Stimulated activated memory B cell treated with anti-CD40 and anti-IgM and Interleukin-4, amounts not matched to agents 10 μg/mL and 1 μg/mL and 100 μg/mL, for 72 hours (primary cell): Measurements from ENCODE around the gene FNTB.

Source experiments
- ATAC-seq: fragments of 150-1000 bp; cut with Tn5 transposase; 2 replicates; pipeline ENCODE4 v1.10.0; 2021
- H3K27ac Mint-ChIP-seq: one replicate; pipeline ENCODE4 v1.8.0; 2022; ENCODE audit warnings: mild to moderate bottlenecking, mixed read lengths
- H3K27me3 Mint-ChIP-seq: one replicate; pipeline ENCODE4 v1.8.0; 2022; ENCODE audit warnings: mixed read lengths
- H3K36me3 Mint-ChIP-seq: one replicate; pipeline ENCODE4 v1.8.0; 2022; ENCODE audit warnings: mixed read lengths
- H3K4me1 Mint-ChIP-seq: one replicate; pipeline ENCODE4 v1.8.0; 2022; ENCODE audit warnings: mixed read lengths
- H3K4me3 Mint-ChIP-seq: one replicate; pipeline ENCODE4 v1.8.0; 2022; ENCODE audit warnings: mild to moderate bottlenecking, moderate library complexity, mixed read lengths
- H3K9me3 Mint-ChIP-seq: one replicate; pipeline ENCODE4 v1.8.0; 2022; ENCODE audit warnings: mixed read lengths

FNTB gene

GRCh38 chr14:64986648-64987437 lies at the start of gene FNTB:
TSS of gene FNTB (plus strand) at chr14:64986895. CDS start at chr14:64986954, 59 bp downstream.
- H3K4me1 Mint-ChIP-seq, result peaks cover 39% of the 10 kb centered on the region

GRCh38 chr14:64937171-64937820 lies 49.4 kb upstream of the FNTB start:
- no peaks in the 10 kb centered on the region for H3K27me3 Mint-ChIP-seq
- ATAC-seq, result peak; percentile 56
- H3K27ac Mint-ChIP-seq, result no peak overlapping the region
- H3K4me1 Mint-ChIP-seq, result peaks cover 31% of the 10 kb centered on the region
- peaks cover 52% of the 10 kb centered on the region for H3K36me3 Mint-ChIP-seq
- no peaks in the 10 kb centered on the region for H3K9me3 Mint-ChIP-seq
- no peak overlapping the region for H3K4me3 Mint-ChIP-seq

More at GRCh38 chr14:64986648-64987437, at the start of gene FNTB:
- Mint-ChIP-seq H3K27ac (peak within 1 kb of the TSS; percentile 84), H3K27me3 (peaks cover 14% of the 10 kb centered on the region), H3K9me3 (no peaks in the 10 kb centered on the region), H3K4me3 (peak within 1 kb of the TSS; percentile 88), H3K36me3 (peaks cover 4% of the 10 kb centered on the region)
- peak; percentile 99 for ATAC-seq

- no peak overlapping the region for H3K27ac Mint-ChIP-seq
- no peak for ATAC-seq
Measured at GRCh38 chr14:64937821-64938193, 48.9 kb upstream of the FNTB start.

GRCh38 chr14:64938972-64939816 lies 47.5 kb upstream of the FNTB start:
- Mint-ChIP-seq H3K36me3 (peaks cover 49% of the 10 kb centered on the region), H3K27me3 (no peaks in the 10 kb centered on the region), H3K4me1 (peaks cover 49% of the 10 kb centered on the region), H3K9me3 (no peaks in the 10 kb centered on the region), H3K4me3 (no peak overlapping the region), H3K27ac (no peak overlapping the region)
- no peak for ATAC-seq

More at GRCh38 chr14:64937821-64938193, 48.9 kb upstream of the FNTB start:
- H3K36me3 Mint-ChIP-seq, result peaks cover 52% of the 10 kb centered on the region
- H3K9me3 Mint-ChIP-seq, result no peaks in the 10 kb centered on the region
- H3K4me3 Mint-ChIP-seq, result no peak overlapping the region
- H3K27me3 Mint-ChIP-seq, result no peaks in the 10 kb centered on the region
- H3K4me1 Mint-ChIP-seq, result peaks cover 35% of the 10 kb centered on the region

- Mint-ChIP-seq H3K27me3 (no peaks in the 10 kb centered on the region), H3K4me1 (peaks cover 52% of the 10 kb centered on the region), H3K4me3 (no peak overlapping the region), H3K9me3 (no peaks in the 10 kb centered on the region), H3K27ac (no peak overlapping the region), H3K36me3 (peaks cover 48% of the 10 kb centered on the region)
- peak; percentile 24 for ATAC-seq
Measured at GRCh38 chr14:64939817-64940190, 46.9 kb upstream of the FNTB start.

- H3K27me3 Mint-ChIP-seq, result no peaks in the 10 kb centered on the region
- no peak overlapping the region for H3K4me3 Mint-ChIP-seq
- ATAC-seq, result no peak
- H3K36me3 Mint-ChIP-seq, result peaks cover 52% of the 10 kb centered on the region
- H3K27ac Mint-ChIP-seq, result no peak overlapping the region
- peaks cover 50% of the 10 kb centered on the region for H3K4me1 Mint-ChIP-seq
- H3K9me3 Mint-ChIP-seq, result no peaks in the 10 kb centered on the region
Measured at GRCh38 chr14:64940336-64940910, 46.3 kb upstream of the FNTB start.

- Mint-ChIP-seq H3K4me3 (no peak within 1 kb of the TSS), H3K9me3 (no peaks in the 10 kb centered on the region), H3K27me3 (no peaks in the 10 kb centered on the region), H3K36me3 (peaks cover 64% of the 10 kb centered on the region), H3K27ac (no peak within 1 kb of the TSS), H3K4me1 (peaks cover 33% of the 10 kb centered on the region)
- no peak for ATAC-seq
Measured at GRCh38 chr14:64942531-64943111, 44.1 kb upstream of the FNTB start, which contains the start of gene GPX2. TSS of gene GPX2 (minus strand) at chr14:64942745. CDS start at chr14:64942726, 19 bp downstream.

- ATAC-seq, result no peak
- Mint-ChIP-seq H3K4me3 (no peak overlapping the region), H3K9me3 (no peaks in the 10 kb centered on the region), H3K36me3 (peaks cover 68% of the 10 kb centered on the region), H3K27me3 (no peaks in the 10 kb centered on the region), H3K4me1 (peaks cover 29% of the 10 kb centered on the region), H3K27ac (no peak overlapping the region)
Measured at GRCh38 chr14:64943556-64943955, 43.1 kb upstream of the FNTB start.

- H3K9me3 Mint-ChIP-seq, result no peaks in the 10 kb centered on the region
- H3K27ac Mint-ChIP-seq, result no peak overlapping the region
- peaks cover 27% of the 10 kb centered on the region for H3K4me1 Mint-ChIP-seq
- ATAC-seq, result no peak
- peaks cover 68% of the 10 kb centered on the region for H3K36me3 Mint-ChIP-seq
- no peak overlapping the region for H3K4me3 Mint-ChIP-seq
- H3K27me3 Mint-ChIP-seq, result no peaks in the 10 kb centered on the region
Measured at GRCh38 chr14:64944041-64944440, 42.7 kb upstream of the FNTB start.

GRCh38 chr14:64944861-64945260 lies 41.8 kb upstream of the FNTB start:
- ATAC-seq, result no peak
- Mint-ChIP-seq H3K27me3 (no peaks in the 10 kb centered on the region), H3K4me3 (no peak overlapping the region), H3K4me1 (peaks cover 21% of the 10 kb centered on the region), H3K27ac (no peak overlapping the region), H3K36me3 (peaks cover 66% of the 10 kb centered on the region), H3K9me3 (no peaks in the 10 kb centered on the region)

GRCh38 chr14:64945431-64946178 lies 41.1 kb upstream of the FNTB start:
- no peak for ATAC-seq
- no peaks in the 10 kb centered on the region for H3K27me3 Mint-ChIP-seq
- no peak overlapping the region for H3K27ac Mint-ChIP-seq
- H3K9me3 Mint-ChIP-seq, result no peaks in the 10 kb centered on the region
- H3K36me3 Mint-ChIP-seq, result peaks cover 65% of the 10 kb centered on the region
- no peak overlapping the region for H3K4me3 Mint-ChIP-seq
- H3K4me1 Mint-ChIP-seq, result peaks cover 21% of the 10 kb centered on the region

- no peak for ATAC-seq
- peaks cover 66% of the 10 kb centered on the region for H3K36me3 Mint-ChIP-seq
- H3K4me1 Mint-ChIP-seq, result peaks cover 21% of the 10 kb centered on the region
- no peaks in the 10 kb centered on the region for H3K9me3 Mint-ChIP-seq
- H3K27ac Mint-ChIP-seq, result no peak overlapping the region
- no peak overlapping the region for H3K4me3 Mint-ChIP-seq
- no peaks in the 10 kb centered on the region for H3K27me3 Mint-ChIP-seq
Measured at GRCh38 chr14:64946310-64947045, 40.2 kb upstream of the FNTB start.

- peaks cover 66% of the 10 kb centered on the region for H3K36me3 Mint-ChIP-seq
- H3K27ac Mint-ChIP-seq, result no peak overlapping the region
- no peak overlapping the region for H3K4me3 Mint-ChIP-seq
- no peaks in the 10 kb centered on the region for H3K9me3 Mint-ChIP-seq
- no peak for ATAC-seq
- no peaks in the 10 kb centered on the region for H3K27me3 Mint-ChIP-seq
- H3K4me1 Mint-ChIP-seq, result peaks cover 25% of the 10 kb centered on the region
Measured at GRCh38 chr14:64947710-64948611, 38.7 kb upstream of the FNTB start.
